DMS79 (cell line): ENCODE data around the gene ATP8B3.
"Not testable (repeated sequence)": the region's sequence is repeated elsewhere in the genome, so short reads cannot be mapped to it uniquely, and the experiment has no call there.

Experiments
- DNase-seq: peaks from one replicate; lab custom pipeline; 2025; lab: John Stamatoyannopoulos, UW

The ATP8B3 gene

DNA sequence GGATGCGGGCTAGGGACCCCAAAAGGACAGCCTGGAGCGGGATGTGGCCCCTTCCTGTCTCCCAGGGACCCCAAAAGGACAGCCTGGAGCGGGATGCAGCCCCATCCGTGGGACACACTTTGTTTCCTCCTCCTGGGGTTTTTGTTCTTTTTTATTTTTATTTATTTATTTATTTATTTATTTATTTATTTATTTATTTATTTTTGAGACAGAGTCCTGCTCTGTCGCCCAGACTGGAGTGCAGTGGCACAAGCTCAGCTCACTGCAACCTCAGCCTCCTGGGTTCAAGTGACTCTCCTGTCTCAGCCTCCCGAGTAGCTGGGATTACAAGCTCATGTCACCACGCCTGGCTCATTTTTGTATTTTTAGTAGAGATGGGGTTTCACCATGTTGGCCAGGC, 14.8 kb downstream of the ATP8B3 start:
- not testable (repeated sequence) for DNase-seq

DNA sequence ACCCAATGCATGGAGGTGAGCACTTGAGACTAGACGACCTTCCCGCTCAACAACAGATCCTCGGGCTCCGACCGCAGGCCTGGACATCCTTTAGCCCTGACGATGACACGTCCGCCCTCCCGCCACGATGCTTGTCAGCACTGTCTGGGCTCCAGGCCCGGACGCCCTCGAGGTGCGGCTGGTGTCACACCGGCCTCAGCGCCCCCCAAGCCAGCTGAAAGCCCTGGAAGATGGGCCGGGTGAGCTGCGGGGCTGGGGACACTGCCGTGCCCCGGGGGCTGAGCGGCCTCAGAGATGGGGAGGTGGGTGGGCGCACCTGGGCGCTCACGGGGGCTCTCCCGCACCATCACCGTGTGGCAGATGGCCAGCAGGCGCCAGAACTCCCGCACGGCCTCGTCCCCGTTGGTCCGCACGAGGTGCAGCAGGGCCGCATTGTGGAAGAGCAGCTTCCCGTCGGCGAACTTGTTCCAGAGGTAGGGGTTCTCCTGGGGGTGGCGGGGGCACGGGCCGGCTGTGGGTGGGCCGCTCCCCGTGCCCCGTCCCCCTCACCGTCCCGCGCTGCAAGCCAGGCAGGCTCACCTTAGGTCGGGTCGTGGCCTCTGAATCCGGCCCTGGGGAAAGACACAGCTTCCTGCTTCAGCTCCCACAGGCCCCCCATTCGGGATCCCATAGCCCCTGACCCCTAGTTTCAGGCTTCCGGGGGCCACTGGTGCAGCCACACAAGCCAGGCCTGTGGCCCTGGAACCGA, 15.5 kb downstream of the ATP8B3 start:
- DNase-seq: no peak

- no peak for DNase-seq
Observed at GRCh38 chr19:1794424-1795172, 17.5 kb downstream of the ATP8B3 start.

DNA sequence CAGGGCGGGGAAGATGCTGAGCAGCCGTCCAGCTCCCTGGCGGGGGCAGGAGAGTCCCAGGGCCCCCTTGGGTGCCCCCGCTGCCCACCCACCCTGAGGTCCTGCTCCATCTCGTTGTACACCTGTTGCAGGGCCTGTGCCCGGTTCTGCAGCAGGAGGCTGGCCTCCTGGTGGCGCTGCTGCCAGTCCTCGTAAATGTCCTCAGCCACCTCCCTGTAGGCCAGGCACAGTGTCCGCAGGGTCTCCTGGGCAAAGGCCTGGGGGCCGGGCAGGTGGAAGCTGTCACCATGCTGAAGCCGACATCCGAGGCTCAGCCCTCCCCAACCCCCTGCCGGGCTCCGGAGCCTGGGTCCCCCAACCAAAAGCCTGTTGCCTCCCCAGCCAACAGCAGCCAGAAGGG, 20.2 kb downstream of the ATP8B3 start:
- no peak for DNase-seq

- DNase-seq: no peak
Observed at GRCh38 chr19:1790054-1790792, 21.9 kb downstream of the ATP8B3 start.

GRCh38 chr19:1789261-1790041, 22.6 kb downstream of the ATP8B3 start:
- DNase-seq: no peak

DNA sequence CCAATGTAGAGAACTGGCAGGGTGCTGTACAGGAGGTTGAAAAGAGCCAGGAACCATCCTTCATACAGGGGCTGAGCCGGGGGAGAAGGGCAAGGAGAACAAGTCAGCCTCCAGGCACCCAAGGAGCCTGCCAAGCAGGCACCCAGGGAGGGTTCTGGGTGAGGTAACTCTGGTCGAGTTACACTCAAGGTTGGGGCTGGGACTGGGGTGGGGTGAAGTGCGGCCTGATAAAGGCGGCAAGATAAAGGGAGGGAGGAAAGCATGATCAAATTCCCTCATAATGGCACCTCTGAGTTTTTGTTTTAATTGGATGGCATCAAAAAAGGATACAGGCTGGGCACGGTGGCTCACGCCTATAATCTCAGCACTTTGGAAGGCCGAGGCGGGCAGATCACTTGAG, 25.0 kb downstream of the ATP8B3 start:
- no peak for DNase-seq

GRCh38 chr19:1786668-1787067, 25.4 kb downstream of the ATP8B3 start:
- DNase-seq: no peak

DNA sequence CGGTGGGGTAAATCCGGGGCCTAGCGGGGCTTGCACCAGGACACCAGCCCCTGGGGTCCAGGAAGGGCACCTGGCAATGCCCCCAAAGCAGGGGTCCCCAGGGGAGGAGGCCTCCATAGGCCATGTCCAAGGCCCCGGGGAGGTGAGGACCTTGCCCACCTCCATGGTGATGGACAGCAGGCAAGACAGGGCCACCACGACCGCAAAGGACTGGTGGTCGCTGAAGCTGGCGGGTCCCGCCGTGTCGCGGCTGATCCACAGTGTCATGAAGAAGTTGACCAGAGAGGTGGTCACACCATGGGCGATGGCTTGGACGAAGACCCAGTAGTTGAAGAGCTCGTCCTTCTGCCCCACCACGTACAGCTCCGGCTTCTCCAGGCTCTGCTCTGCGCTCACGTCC, 26.8 kb downstream of the ATP8B3 start:
- no peak for DNase-seq

- DNase-seq: no peak
Observed at GRCh38 chr19:1783874-1784273, 28.2 kb downstream of the ATP8B3 start.

GRCh38 chr19:1783354-1783753, 28.7 kb downstream of the ATP8B3 start:
- no peak for DNase-seq

DNA sequence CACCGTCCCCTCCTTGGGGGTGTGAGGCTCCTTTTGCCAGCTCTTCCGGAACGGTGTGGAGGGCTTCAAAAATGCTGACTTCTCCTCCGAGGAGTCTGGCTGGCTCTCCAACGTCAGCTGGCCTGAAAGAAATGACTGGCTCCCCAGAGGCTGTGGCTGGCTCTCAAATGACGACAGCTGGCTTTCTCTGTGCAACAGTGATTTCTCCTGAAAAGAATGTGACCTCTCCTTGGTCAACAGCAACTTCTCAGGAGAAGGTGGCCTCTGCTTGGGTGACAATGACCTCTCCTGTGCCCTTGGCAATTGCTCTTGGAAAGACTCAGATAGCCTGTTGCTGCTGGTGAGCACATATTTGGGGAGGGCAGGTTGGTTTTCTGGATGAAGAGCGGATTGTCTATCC, 29.6 kb downstream of the ATP8B3 start:
- DNase-seq: no peak

GRCh38 chr19:1780272-1780958, 31.7 kb downstream of the ATP8B3 start:
- no peak for DNase-seq

DNA sequence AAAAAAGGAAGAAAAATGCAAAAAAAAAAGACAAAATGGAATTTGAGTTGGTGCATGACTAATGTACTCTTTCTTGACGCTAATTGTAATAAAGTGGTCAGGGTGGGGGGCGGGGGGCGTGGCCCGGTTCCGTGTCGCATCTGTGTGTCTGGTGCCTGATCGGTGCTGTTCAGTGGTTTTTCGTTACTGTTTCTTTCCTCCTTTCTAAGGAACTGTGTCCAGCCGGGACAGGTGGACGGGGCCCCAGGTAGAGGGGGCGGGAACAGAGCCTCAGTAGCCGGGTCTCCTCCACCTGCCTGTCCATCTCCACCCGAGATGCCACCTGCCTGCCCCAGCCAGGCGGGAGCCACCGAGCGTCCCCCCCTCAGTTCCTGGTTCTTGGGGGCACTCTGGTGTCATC, 32.5 kb downstream of the ATP8B3 start:
- DNase-seq: no peak

DNA sequence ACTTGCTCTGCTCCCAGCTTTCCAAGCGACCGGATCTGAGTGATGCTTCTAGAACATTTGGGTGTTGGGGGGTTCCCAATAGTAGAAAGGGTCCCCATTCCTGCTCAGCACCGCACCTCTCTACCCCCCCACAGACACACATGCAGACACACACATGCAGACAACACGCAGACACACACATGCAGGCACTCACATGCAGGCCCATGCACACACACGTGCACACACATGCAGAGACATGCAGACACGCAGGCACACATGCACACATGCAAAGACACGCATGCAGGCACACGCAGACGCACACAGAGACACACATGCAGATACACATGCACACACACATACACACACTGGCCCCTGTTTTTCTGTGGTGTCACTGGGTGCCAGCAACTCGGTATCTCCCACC, 34.9 kb downstream of the ATP8B3 start:
- no peak for DNase-seq

GRCh38 chr19:1776606-1777147, 35.4 kb downstream of the ATP8B3 start:
- no peak for DNase-seq

DNA sequence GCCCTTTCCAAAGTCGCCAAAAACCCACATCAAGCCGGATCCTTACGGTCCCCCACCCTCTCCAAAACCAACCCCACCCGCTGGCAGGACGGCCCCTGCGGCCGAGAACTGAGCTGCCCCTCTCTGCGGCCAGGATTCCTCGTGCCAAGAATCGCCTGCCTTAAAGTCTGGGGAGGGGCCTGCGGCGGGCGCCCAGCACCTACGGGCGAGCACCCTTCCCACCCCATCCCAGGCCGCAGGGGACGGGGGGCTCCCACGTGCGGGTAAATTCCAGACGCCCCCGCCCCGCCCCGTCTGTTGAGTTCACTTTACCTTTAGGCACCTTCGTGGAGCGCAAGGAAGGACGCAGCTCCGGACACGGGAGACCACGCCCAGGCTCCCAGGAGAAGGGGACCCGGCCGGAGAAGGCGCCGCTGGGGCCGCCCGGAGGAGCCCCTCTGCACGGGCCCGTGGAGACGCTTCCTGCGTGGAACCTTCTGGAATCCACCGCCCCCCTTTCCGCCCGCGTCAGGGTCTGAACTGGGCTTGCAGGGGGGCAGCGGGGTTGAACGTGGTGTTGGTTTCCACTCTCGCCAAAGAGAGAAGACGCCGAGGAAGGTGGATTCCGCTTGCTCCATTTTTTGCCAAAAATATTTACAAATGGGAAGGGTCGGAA, 36.0 kb downstream of the ATP8B3 start:
- no peak for DNase-seq

- DNase-seq: no peak
Observed at GRCh38 chr19:1774989-1775772, 36.9 kb downstream of the ATP8B3 start.

- DNase-seq: no peak
Observed at GRCh38 chr19:1773184-1773583, 38.9 kb downstream of the ATP8B3 start.
